Activated CD8-positive, alpha-beta T cell treated with anti-CD3 and anti-CD28 coated beads, Interleukin-2, amount 10 ng/mL, durations not matched to agents 7 days and 5 days (primary cell): ENCODE measurements around the gene SUN3. TPM values are rescaled to one million over a fixed set of nuclear protein-coding genes. Genes with fewer than 3 reads are reported as not detected.

Experiments
- ATAC-seq: fragments of 150-1000 bp; cut with Tn5 transposase; one replicate; pipeline ENCODE4 v1.10.0; 2021; ENCODE audit warnings: moderate library complexity
- CTCF ChIA-PET: fragments of 350-600 bp; sonication (Branson Sonifier 250); formaldehyde crosslinking; loops from one replicate; lab custom pipeline; 2021; ENCODE audit warnings: antibody characterized with exemption; lab: Charles Lee
- POLR2A ChIA-PET: fragments of 350-600 bp; sonication (Branson Sonifier 250); formaldehyde crosslinking; loops from one replicate; lab custom pipeline; 2021; ENCODE audit warnings: antibody characterized with exemption; lab: Charles Lee
- DNase-seq: peaks from one replicate; pipeline ENCODE4 v3.0.0-alpha.2; 2020
- H3K27ac Mint-ChIP-seq: one replicate; pipeline ENCODE4 v1.8.0; 2021; ENCODE audit warnings: mild to moderate bottlenecking, mixed read lengths
- H3K27me3 Mint-ChIP-seq: one replicate; pipeline ENCODE4 v1.8.0; 2021; ENCODE audit warnings: low read depth, mixed read lengths
- H3K36me3 Mint-ChIP-seq: one replicate; pipeline ENCODE4 v1.8.0; 2021; ENCODE audit warnings: low read depth, mixed read lengths
- H3K4me1 Mint-ChIP-seq: one replicate; pipeline ENCODE4 v1.8.0; 2021; ENCODE audit warnings: low read depth, mixed read lengths
- H3K4me3 Mint-ChIP-seq: one replicate; pipeline ENCODE4 v1.8.0; 2021; ENCODE audit warnings: mild to moderate bottlenecking, mixed read lengths
- H3K9me3 Mint-ChIP-seq: one replicate; pipeline ENCODE4 v1.8.0; 2022; ENCODE audit warnings: mixed read lengths; ENCODE audit not compliant: insufficient read depth
- total RNA-seq, 2 experiments: library from RNA; stranded (reverse); gene quantifications; one replicate each; pipeline ENCODE4 v1.2.3, GENCODE V29; 2021

The SUN3 gene
- total RNA-seq, 2 experiments from 2014 or later, result 0.97 TPM; not detected in 1

DNA sequence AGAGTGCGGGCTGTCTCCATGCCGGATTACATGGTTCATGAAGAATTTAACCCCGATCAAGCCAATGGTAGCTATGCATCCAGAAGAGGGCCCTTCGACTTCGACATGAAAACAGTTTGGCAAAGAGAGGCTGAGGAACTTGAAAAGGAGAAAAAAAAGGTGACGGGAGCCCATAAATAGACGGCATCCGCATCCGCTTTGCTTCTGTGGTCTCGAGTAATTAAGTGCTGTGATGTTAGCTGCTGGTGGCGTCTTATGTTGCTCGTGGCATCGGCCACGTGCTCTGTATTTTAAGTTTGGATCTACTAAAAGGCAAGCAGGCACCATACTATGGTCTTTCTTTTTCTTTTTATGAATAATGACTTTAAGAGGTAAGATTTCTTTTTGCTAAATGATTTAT lies 17.6 kb upstream of the SUN3 start:
- Mint-ChIP-seq H3K9me3 (peaks cover 3% of the 10 kb centered on the region), H3K27ac (peak overlapping the region; percentile 10), H3K27me3 (no peaks in the 10 kb centered on the region), H3K4me3 (no peak overlapping the region), H3K36me3 (no peaks in the 10 kb centered on the region), H3K4me1 (peaks cover 25% of the 10 kb centered on the region)
- ATAC-seq (peak; percentile 44), DNase-seq (peak; percentile 45)
- ChIA-PET POLR2A (no interaction called here), CTCF (no interaction called here)

- H3K36me3 Mint-ChIP-seq, result no peaks in the 10 kb centered on the region
- H3K4me3 Mint-ChIP-seq, result no peak overlapping the region
- peaks cover 3% of the 10 kb centered on the region for H3K9me3 Mint-ChIP-seq
- ATAC-seq (peak; percentile 60), DNase-seq (peak; percentile 31)
- ChIA-PET CTCF (interaction anchor here (1.5 kb wide), 1 partner anchor 42 kb away, joined by 3 read pairs; no protein-coding TSS in a partner anchor), POLR2A (no interaction called here)
- no peaks in the 10 kb centered on the region for H3K27me3 Mint-ChIP-seq
- peaks cover 30% of the 10 kb centered on the region for H3K4me1 Mint-ChIP-seq
- peak overlapping the region; percentile 17 for H3K27ac Mint-ChIP-seq
Observed at GRCh38 chr7:48045195-48045765, 16.4 kb upstream of the SUN3 start.

DNA sequence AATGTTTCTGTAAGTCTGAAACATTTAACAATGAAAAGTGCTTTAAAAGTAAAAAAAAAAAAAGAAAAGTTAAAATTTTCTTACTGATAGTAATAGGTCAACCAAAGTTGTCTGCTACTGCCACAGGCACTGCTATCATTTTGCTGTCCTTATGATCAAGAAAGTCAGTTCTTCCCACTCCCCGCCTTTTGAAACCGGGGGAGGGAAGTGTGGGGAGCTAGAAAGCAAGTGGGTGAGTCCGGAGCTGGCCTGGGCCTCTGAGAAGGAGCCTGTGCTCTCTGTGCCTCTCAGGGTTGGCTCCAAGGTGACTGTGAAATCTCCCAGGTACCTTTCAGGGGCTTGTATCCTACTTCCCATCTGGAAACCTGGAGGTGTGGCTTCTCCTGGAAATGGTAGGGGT lies 13.7 kb upstream of the SUN3 start:
- Mint-ChIP-seq H3K4me3 (no peak overlapping the region), H3K27ac (no peak overlapping the region), H3K4me1 (peaks cover 30% of the 10 kb centered on the region), H3K36me3 (no peaks in the 10 kb centered on the region), H3K27me3 (peaks cover 12% of the 10 kb centered on the region), H3K9me3 (peaks cover 3% of the 10 kb centered on the region)
- no peak for DNase-seq
- ATAC-seq, result no peak
- ChIA-PET CTCF (no interaction called here), POLR2A (no interaction called here)

DNA sequence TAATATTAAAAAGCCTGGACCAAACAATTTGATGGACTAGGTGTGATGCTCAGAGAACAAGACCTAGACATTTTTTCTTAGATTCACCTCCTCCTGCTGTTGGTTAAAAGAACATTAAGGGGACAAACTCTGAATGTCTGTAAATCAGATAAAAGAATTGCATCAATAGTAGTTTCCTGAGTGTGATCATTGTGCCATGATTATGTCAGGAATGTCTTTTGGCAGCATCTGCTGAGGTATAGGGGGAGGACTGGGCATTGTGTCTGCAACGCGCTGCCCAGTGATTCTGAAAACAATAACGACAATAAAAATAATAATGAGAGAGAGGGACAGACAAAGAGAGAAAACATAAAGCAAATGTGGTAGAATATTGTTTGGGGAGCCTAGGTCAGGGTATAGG lies 13.3 kb upstream of the SUN3 start:
- Mint-ChIP-seq H3K4me3 (no peak overlapping the region), H3K36me3 (no peaks in the 10 kb centered on the region), H3K27me3 (peaks cover 16% of the 10 kb centered on the region), H3K9me3 (peaks cover 3% of the 10 kb centered on the region), H3K4me1 (peaks cover 30% of the 10 kb centered on the region), H3K27ac (no peak overlapping the region)
- CTCF ChIA-PET, result no interaction called here
- DNase-seq (no peak), ATAC-seq (no peak)
- POLR2A ChIA-PET, result no interaction called here

- no peak overlapping the region for H3K27ac Mint-ChIP-seq
Observed at GRCh38 chr7:48041653-48041970, 12.7 kb upstream of the SUN3 start.

DNA sequence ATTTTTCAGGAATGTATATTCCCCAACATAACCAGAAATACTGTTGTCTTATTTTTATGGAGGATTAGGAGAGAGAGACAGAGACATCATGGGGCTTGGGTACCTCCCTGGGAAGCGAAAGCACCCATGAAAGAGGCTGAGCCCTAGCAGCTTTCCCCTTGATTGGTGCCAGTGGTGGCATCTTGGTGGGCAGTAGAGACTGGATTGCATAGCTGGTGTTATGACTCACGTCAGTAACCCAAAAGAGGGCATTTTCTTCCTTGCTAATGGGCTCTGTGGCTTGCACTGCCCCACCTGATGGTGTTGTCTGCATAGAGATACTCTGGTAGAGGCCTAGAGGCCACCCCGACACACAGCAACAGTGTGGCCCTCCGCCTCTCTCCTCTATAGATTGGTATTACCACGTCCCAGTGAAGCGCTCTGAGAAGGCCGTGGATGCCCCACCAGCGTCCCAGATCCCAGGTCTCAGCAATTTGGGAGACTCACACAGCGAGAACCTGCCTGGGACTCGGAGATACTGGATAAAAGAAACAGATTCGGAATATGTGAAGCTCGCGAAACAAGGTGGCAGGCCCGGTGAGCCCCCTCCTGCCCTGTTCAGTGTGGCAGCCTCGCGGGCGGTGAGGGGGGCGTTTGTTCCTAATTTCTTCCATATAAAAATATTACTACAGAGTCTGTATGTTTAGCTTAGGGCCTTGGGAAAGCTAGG lies 12.2 kb upstream of the SUN3 start:
- H3K9me3 Mint-ChIP-seq, result peaks cover 3% of the 10 kb centered on the region
- CTCF ChIA-PET, result interaction anchor here (0.7 kb wide), 1 partner anchor 70 kb away, joined by 3 read pairs; no protein-coding TSS in a partner anchor
- peaks cover 28% of the 10 kb centered on the region for H3K4me1 Mint-ChIP-seq
- H3K27ac Mint-ChIP-seq, result no peak overlapping the region
- DNase-seq (no peak), ATAC-seq (no peak)
- H3K36me3 Mint-ChIP-seq, result no peaks in the 10 kb centered on the region
- peaks cover 27% of the 10 kb centered on the region for H3K27me3 Mint-ChIP-seq
- no peak overlapping the region for H3K4me3 Mint-ChIP-seq
- POLR2A ChIA-PET, result interaction anchor here (1.1 kb wide), 1 partner anchor 48 kb away, joined by 3 read pairs; the partner anchor contains the start of gene UPP1

More at GRCh38 chr7:48041653-48041970, 12.7 kb upstream of the SUN3 start:
- POLR2A ChIA-PET, result interaction anchor here (1.1 kb wide), 1 partner anchor 48 kb away, joined by 3 read pairs; the partner anchor contains the start of gene UPP1
- H3K9me3 Mint-ChIP-seq, result peaks cover 3% of the 10 kb centered on the region
- peaks cover 21% of the 10 kb centered on the region for H3K27me3 Mint-ChIP-seq
- DNase-seq (no peak), ATAC-seq (no peak)
- peaks cover 30% of the 10 kb centered on the region for H3K4me1 Mint-ChIP-seq
- CTCF ChIA-PET, result no interaction called here
- H3K4me3 Mint-ChIP-seq, result no peak overlapping the region
- no peaks in the 10 kb centered on the region for H3K36me3 Mint-ChIP-seq

DNA sequence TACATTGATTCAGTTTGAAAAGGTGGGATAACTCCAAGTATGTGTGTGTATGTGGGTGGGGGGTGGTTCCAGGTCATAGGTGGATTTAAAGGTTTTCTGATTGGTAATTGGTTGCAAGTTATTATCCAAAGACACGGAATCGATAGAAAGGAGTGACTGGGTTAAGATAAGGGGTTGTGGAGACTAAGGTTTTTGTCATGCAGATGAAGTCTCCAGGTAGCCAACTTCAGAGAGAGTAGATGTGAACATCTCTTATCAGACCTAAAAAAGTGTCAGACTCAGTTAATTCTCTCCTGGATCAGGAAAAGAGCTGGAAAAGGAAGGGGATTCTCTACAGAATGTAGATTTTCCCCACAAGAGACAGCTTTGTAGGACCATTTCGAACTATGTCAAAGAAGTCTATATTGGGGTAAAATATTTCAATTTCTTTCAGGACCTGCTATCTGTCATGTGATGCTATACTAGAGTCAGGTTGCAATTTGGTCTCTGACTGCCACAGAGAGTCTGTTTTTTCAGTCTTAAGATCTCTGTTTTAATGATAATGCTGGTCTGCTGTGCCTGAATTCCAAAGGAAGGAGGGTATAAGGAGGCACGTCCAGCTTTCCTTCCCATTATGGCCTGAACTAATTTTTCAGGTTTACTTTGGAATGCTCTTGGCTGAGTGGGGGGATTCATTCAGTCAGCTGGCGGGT lies 10.1 kb upstream of the SUN3 start:
- Mint-ChIP-seq H3K4me1 (peaks cover 22% of the 10 kb centered on the region), H3K27ac (no peak overlapping the region), H3K27me3 (peaks cover 34% of the 10 kb centered on the region), H3K4me3 (no peak overlapping the region), H3K36me3 (no peaks in the 10 kb centered on the region), H3K9me3 (no peaks in the 10 kb centered on the region)
- CTCF ChIA-PET, result no interaction called here
- DNase-seq (no peak), ATAC-seq (no peak)
- POLR2A ChIA-PET, result no interaction called here

DNA sequence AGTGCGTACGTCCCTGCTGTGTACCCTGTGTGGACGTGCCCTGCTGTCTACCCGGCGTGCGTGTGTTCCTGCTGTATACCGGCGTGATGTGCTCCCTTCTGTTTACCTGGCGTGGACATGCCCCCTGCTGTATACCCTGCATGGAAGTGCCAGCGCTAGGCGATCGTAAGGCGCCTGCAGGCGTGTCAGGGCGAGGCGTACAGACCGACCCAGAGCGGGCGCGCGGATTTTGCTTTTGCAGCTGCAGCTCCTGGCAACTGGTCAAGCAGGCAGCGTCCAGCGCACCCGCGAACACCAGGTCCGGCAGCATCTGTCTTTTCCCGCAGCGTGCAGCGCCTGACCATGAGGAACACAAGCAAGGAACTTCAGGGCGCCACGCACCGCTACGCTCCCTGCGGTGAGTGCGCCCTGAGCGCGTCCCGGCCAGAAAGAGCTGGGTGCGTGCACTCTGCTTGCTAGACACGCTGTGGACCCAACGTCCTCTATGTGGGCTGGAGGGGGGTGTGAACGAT lies 7.1 kb upstream of the SUN3 start:
- ChIA-PET CTCF (interaction anchor here (1.6 to 2.5 kb wide), 2 partner anchors 44 to 74 kb away, joined by 5 to 9 read pairs; no protein-coding TSS in a partner anchor), POLR2A (interaction anchor here (0.9 kb wide), 1 partner anchor 44 kb away, joined by 3 read pairs; no protein-coding TSS in a partner anchor)
- Mint-ChIP-seq H3K27me3 (peaks cover 43% of the 10 kb centered on the region), H3K27ac (no peak overlapping the region), H3K9me3 (no peaks in the 10 kb centered on the region), H3K36me3 (no peaks in the 10 kb centered on the region), H3K4me1 (peaks cover 11% of the 10 kb centered on the region), H3K4me3 (peak overlapping the region; percentile 72)
- ATAC-seq (no peak), DNase-seq (no peak)

DNA sequence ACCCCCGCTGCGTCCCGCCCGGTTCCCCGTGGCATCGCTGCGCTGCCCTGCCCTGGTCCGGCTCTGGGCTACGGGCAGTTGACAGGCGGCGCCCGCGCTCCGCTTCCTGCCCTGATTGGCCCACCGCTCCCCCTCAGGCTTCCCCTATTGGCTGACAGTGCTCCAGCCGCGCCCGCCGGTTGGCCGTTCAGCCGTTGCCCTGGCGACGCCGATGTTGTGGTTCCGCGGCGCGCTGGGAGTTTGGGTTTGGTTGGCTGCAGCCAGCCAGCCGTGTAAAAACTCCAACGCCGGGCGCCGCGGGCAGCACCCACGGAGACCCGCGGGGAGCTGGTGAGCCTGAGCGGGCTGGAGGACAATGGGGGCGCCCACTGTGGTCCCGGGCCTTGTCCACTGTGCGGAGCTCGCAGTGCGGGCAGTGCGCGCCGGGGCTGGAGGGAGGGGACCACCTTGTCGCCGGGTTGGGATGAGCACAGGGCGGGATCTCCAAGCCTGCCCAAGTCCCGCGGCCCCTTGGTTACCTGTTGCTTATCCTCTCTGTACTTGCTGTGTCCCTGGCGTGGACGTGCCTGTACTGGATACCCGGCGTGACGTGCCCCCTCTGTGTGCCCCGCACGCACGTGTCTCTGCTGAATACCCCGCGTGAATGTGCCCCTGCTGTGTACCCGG lies 6.5 kb upstream of the SUN3 start, which contains the start of gene C7orf57:
Gene C7orf57, plus strand, starts transcription at position 243 of the 666 bp plus-strand sequence. CDS start 766 bp downstream, outside the sequence.
- peak; percentile 86 for DNase-seq
- peak; percentile 98 for ATAC-seq
- H3K4me3 Mint-ChIP-seq, result peak within 1 kb of the TSS; percentile 72
- H3K9me3 Mint-ChIP-seq, result no peaks in the 10 kb centered on the region
- ChIA-PET POLR2A (interaction anchor here (0.9 kb wide), 1 partner anchor 43 kb away, joined by 3 read pairs; no protein-coding TSS in a partner anchor), CTCF (interaction anchor here (1.0 to 1.6 kb wide), 2 partner anchors 44 to 75 kb away, joined by 3 to 5 read pairs; no protein-coding TSS in a partner anchor)
- H3K36me3 Mint-ChIP-seq, result no peaks in the 10 kb centered on the region
- H3K27me3 Mint-ChIP-seq, result peaks cover 43% of the 10 kb centered on the region
- H3K27ac Mint-ChIP-seq, result peak within 1 kb of the TSS; percentile 37
- peaks cover 10% of the 10 kb centered on the region for H3K4me1 Mint-ChIP-seq

- no peak overlapping the region for H3K4me3 Mint-ChIP-seq
- ChIA-PET POLR2A (interaction anchor here (0.7 kb wide), 1 partner anchor 55 kb away, joined by 3 read pairs; the partner anchor contains the start of gene UPP1), CTCF (no interaction called here)
- H3K27me3 Mint-ChIP-seq, result peaks cover 50% of the 10 kb centered on the region
- H3K4me1 Mint-ChIP-seq, result peaks cover 10% of the 10 kb centered on the region
- no peaks in the 10 kb centered on the region for H3K9me3 Mint-ChIP-seq
- no peak for ATAC-seq
- H3K36me3 Mint-ChIP-seq, result no peaks in the 10 kb centered on the region
- DNase-seq, result no peak
- no peak overlapping the region for H3K27ac Mint-ChIP-seq
Observed at GRCh38 chr7:48033922-48034321, 5.0 kb upstream of the SUN3 start.

DNA sequence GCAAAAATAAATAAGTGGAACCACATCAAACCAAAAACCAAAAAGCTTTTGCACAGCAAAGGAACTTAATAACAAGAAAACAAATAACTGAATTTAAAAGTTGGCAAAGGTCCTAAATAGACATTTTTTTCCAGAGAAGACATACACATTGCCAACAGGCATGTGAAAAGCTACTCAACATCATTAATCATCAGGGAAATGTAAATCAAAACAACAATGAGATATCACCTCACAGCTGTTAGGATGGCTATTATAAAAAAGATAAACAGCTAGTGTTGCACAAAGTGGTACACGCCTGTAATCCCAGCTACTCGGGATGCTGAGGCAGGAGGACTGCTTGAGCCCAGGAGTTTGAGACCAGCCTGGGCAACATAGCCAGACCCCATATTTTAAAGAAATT lies 2.2 kb upstream of the SUN3 start:
- no peak for DNase-seq
- POLR2A ChIA-PET, result no interaction called here
- no peak for ATAC-seq
- CTCF ChIA-PET, result no interaction called here
- no peak overlapping the region for H3K27ac Mint-ChIP-seq
- peaks cover 7% of the 10 kb centered on the region for H3K4me1 Mint-ChIP-seq
- no peak overlapping the region for H3K4me3 Mint-ChIP-seq
- no peaks in the 10 kb centered on the region for H3K36me3 Mint-ChIP-seq
- H3K27me3 Mint-ChIP-seq, result peaks cover 28% of the 10 kb centered on the region
- H3K9me3 Mint-ChIP-seq, result no peaks in the 10 kb centered on the region
